Gastrocnemius medialis (tissue), 4 donors: Measurements from ENCODE around the gene CYREN. TPM values are rescaled to one million over a fixed set of nuclear protein-coding genes. Genes with fewer than 3 reads are reported as not detected.

ENCODE experiments used
- ATAC-seq, 2 donors: fragments of 150-250 bp; one replicate each; pipeline ENCODE4 v1.9.1; 2016
- DNase-seq, 2 donors: peaks; one replicate each; pipeline ENCODE4 v3.0.0-alpha.2; 2019
- H3K27ac ChIP-seq, 4 donors: fragments of 200-600 bp; sonication (generic); 1 replicate in 1 of 4; 2 replicates in 3 of 4; pipeline ENCODE4 v1.5.1; 2016 to 2018; ENCODE audit warnings: mild to moderate bottlenecking in 2 of 4, moderate library complexity in 1 of 4
- H3K27me3 ChIP-seq, 3 donors: fragments of 200-600 bp; sonication (generic) in 2 of 3; 1 replicate in 1 of 3; 2 replicates in 2 of 3; pipeline versions ENCODE4 v1.5.1 to v1.6.0; 2016 to 2019; ENCODE audit warnings: mild to moderate bottlenecking in 1 of 3, moderate library complexity in 1 of 3
- H3K36me3 ChIP-seq, 2 donors: fragments of 200-600 bp; sonication (generic) in 1 of 2; one replicate each; pipeline ENCODE4 v1.5.1; 2017 to 2018
- H3K4me1 ChIP-seq, 2 donors: fragments of 200-600 bp; sonication (generic) in 1 of 2; one replicate each; pipeline ENCODE4 v1.5.1; 2016 to 2017; ENCODE audit warnings: mild to moderate bottlenecking in 2 of 2
- H3K4me3 ChIP-seq, 4 donors: fragments of 200-600 bp; sonication (generic) in 3 of 4; 1 replicate in 1 of 4; 2 replicates in 3 of 4; pipeline ENCODE4 v1.5.1; 2016 to 2019; ENCODE audit warnings: mild to moderate bottlenecking in 2 of 4
- H3K9me3 ChIP-seq, 3 donors: fragments of 200-600 bp; sonication (generic) in 2 of 3; 1 replicate in 1 of 3; 2 replicates in 2 of 3; pipeline ENCODE4 v1.5.1; 2016 to 2019
- POLR2A ChIP-seq, 2 donors: fragments of 450-650 bp; IDR thresholded peaks; one replicate each; pipeline ENCODE4 v1.6.1; 2017; ENCODE audit warnings: antibody characterized with exemption in 2 of 2, mild to moderate bottlenecking in 2 of 2, moderate library complexity in 2 of 2
- in situ Hi-C, 4 donors: fragments of 200-750 bp; cut with MboI; loops; one replicate each; pipeline versions ENCODE4 v1.15.0 to v1.8.0; 2017; ENCODE audit warnings: low sequenced_read_pairs in 4 of 4
- intact Hi-C: fragments of 100-400 bp; cut with DNase I; formaldehyde crosslinking; loops from one replicate; pipeline ENCODE4 v1.15.1; 2023; ENCODE audit warnings: low total_unique reads
- total RNA-seq, 4 donors: library from RNA; depleted of rRNA; stranded (reverse); fragments of >200 nt; gene quantifications; one replicate each; pipeline versions ENCODE4 v1.1.0 to v1.2.3, GENCODE V29; 2016
- TF ChIP-seq, protein P1 (sequence below), 5 experiments: fragments of 450-650 bp in 3 of 5; fragments of 200-600 bp in 2 of 5; sonication (generic) in 2 of 5; IDR thresholded peaks in 4 of 5; conservative IDR thresholded peaks in 1 of 5; 1 replicate in 4 of 5; 2 replicates in 1 of 5; pipeline ENCODE4 v1.5.1; 2016 to 2019; ENCODE audit warnings: antibody characterized with exemption in 5 of 5, mild to moderate bottlenecking in 3 of 5, moderate library complexity in 3 of 5

CYREN gene, protein sequence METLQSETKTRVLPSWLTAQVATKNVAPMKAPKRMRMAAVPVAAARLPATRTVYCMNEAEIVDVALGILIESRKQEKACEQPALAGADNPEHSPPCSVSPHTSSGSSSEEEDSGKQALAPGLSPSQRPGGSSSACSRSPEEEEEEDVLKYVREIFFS
- total RNA-seq: 10 to 100 TPM; 11.8 to 51.5 (median 20.4) TPM

DNA sequence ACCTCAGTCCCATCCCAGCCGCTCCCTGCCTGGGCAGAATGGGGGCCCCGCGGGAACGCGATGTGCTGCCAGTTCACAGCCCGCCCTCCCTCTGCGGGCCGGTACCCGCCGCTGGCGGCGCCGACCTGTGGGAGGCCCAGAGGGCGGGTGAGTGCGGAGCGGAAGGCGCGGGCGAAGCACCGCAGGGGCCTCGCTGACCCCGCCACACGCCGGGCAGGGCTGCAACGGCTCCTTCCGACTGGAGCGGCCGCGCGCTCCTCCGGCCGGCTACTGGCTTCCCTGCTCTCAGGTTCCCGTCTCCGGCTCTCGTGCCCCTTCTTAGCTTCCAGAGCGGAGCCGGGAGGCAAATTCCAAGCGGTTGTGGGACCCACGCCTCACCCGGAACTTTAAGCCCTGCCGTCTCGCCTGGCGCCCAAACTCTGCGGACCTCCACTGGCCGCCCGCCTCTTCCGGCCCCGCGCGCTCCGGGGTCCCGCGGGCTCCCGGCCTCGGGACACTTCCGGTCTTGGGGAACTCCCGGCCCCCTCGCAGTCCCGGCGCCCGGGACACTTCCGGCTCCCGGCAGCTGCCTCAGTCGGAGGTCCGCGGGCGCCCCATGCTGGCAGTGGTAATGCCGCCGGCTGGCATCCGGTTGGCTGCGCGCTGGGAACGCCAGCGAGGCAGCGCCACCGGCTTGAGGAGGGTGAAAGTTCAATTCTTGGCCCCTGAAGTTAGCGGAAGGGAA is at the start of gene CYREN:
Gene CYREN, minus strand, starts transcription at position 434 of the 724 bp plus-strand sequence. CDS start 1,785 bp downstream, outside the sequence.
- H3K27ac ChIP-seq: peak within 1 kb of the TSS; percentile 93 to 97 (median 96)
- H3K9me3 ChIP-seq: no peaks in the 10 kb centered on the region
- peaks cover 53 to 59% of the 10 kb centered on the region in 2 donors for H3K4me1 ChIP-seq
- ATAC-seq (peak; percentile 63 to 74), DNase-seq (peak; percentile 90 to 95)
- intact Hi-C loops: loop anchor here (1.0 to 5.0 kb wide), 4 partner anchors 23 to 478 kb away; partner anchors contain the start of genes AGBL3 and WDR91
- TF ChIP-seq, protein P1, sequence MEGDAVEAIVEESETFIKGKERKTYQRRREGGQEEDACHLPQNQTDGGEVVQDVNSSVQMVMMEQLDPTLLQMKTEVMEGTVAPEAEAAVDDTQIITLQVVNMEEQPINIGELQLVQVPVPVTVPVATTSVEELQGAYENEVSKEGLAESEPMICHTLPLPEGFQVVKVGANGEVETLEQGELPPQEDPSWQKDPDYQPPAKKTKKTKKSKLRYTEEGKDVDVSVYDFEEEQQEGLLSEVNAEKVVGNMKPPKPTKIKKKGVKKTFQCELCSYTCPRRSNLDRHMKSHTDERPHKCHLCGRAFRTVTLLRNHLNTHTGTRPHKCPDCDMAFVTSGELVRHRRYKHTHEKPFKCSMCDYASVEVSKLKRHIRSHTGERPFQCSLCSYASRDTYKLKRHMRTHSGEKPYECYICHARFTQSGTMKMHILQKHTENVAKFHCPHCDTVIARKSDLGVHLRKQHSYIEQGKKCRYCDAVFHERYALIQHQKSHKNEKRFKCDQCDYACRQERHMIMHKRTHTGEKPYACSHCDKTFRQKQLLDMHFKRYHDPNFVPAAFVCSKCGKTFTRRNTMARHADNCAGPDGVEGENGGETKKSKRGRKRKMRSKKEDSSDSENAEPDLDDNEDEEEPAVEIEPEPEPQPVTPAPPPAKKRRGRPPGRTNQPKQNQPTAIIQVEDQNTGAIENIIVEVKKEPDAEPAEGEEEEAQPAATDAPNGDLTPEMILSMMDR (IDR thresholded peaks at IDR 0.05 in 4 of 5, conservative IDR thresholded peaks at IDR 0.05 in 1 of 5): peak; percentile 54 to 77 (median 66)
- TF ChIP-seq POLR2A (IDR thresholded peaks at IDR 0.05): peak; percentile 81 to 89
- no peaks in the 10 kb centered on the region for H3K27me3 ChIP-seq
- in situ Hi-C loops: no loop called here
- H3K4me3 ChIP-seq: peak within 1 kb of the TSS; percentile 63 to 85 (median 72)
- H3K36me3 ChIP-seq: peaks cover 0 to 23% of the 10 kb centered on the region in 2 donors

DNA sequence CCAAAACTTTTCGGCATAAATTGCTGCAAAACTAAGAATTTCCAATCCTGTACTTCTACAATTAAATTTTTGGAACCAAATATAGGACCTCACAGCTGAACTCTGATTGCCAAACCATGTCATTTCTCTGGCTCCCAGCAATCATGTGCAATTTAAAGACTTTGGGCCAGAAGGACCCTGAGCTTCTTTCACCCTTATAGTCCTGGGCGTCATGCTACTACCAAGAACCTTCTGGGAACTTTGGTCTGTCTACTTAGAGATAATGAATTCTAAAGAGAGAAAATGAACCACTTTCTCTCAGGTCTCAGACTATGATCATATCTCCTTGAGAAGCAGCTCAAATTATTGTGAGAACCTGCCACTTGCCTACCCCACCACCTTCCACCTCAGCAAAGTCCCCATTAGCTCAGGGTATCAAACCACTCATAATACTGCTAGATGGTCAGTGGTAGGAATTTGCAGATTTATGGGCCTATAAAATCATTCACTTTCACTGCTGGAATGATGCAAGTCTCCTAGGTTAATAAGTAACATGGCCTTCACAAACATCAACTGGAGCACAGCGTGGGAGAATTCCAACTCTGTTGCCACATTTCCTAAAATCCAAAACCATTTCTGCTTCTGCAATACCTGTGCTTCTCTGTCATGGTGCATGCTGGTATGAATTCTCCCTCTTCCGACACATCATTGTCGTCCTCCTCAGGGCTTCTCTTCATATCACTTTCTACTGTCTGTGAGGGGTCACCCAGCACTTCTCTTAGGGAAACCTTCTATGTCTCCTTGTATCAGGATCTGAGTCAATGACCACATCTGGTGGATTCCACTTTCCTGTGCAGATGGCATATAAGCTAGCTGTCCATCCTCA is 47.4 kb upstream of the CYREN start:
- TF ChIP-seq POLR2A (IDR thresholded peaks at IDR 0.05): no peak
- Histone ChIP-seq H3K27me3 (no peaks in the 10 kb centered on the region), H3K9me3 (no peaks in the 10 kb centered on the region), H3K4me1 (no peaks in the 10 kb centered on the region), H3K27ac (no peak overlapping the region), H3K4me3 (no peak overlapping the region), H3K36me3 (no peaks in the 10 kb centered on the region)
- intact Hi-C loops (no loop called here), in situ Hi-C loops (no loop called here)
- DNase-seq: no peak
- no peak for ATAC-seq

DNA sequence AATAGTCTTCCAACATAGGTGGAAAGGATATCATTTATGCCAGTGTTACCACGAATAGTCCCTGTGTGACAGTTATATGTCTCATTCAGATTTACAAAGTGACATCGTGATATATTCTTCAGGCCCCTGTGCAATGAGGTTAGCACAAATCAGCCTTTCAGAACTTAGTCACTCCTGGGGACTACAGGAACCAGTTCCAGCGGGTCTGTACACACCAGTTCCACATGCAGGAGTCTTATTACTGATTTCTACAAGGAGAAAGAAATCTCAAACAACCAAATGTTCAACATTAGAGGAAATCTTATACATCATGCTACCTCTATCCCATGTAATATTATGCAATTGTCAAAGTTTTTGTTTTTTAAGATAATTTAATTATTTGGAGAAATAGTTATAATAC is 45.2 kb upstream of the CYREN start:
- TF ChIP-seq POLR2A (IDR thresholded peaks at IDR 0.05): no peak
- TF ChIP-seq, protein P1 (IDR thresholded peaks at IDR 0.05 in 4 of 5, conservative IDR thresholded peaks at IDR 0.05 in 1 of 5): no peak
- no peaks in the 10 kb centered on the region for H3K9me3 ChIP-seq

DNA sequence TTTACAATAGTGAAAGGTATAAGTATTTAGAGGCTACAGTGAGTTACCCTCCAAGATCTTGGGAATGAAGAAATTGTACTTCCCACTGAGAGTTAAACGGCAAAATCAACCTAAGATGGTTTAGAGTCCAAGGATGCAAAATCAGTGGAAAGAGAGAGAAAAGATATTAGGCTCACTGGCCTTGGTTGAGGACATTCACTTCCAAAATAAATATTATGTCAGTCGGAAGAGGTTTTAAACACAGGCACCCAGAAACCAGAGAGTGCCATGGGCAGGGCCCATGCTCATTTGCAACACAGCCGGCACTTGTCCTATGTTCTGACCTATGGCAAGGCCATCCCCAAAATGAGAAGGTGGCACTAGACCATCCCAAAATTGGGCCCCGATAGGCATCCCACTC is 44.7 kb upstream of the CYREN start:
- no peak for DNase-seq
- no peaks in the 10 kb centered on the region for H3K27me3 ChIP-seq
- in situ Hi-C loops (no loop called here), intact Hi-C loops (no loop called here)
- no peaks in the 10 kb centered on the region for H3K9me3 ChIP-seq
- no peak for TF ChIP-seq POLR2A (IDR thresholded peaks at IDR 0.05)
- TF ChIP-seq, protein P1 (IDR thresholded peaks at IDR 0.05 in 4 of 5, conservative IDR thresholded peaks at IDR 0.05 in 1 of 5): no peak
- no peaks in the 10 kb centered on the region for H3K36me3 ChIP-seq
- no peak overlapping the region for H3K4me3 ChIP-seq
- H3K27ac ChIP-seq: no peak overlapping the region
- H3K4me1 ChIP-seq: peaks cover 4 to 6% of the 10 kb centered on the region in 2 donors
- ATAC-seq: no peak

More for the DNA sequence above, 45.2 kb upstream of the CYREN start:
- no peak for DNase-seq
- Histone ChIP-seq H3K4me1 (peaks cover 0 to under 1% of the 10 kb centered on the region in 2 donors), H3K27me3 (no peaks in the 10 kb centered on the region), H3K27ac (no peak overlapping the region), H3K4me3 (no peak overlapping the region), H3K36me3 (no peaks in the 10 kb centered on the region)
- no peak for ATAC-seq
- in situ Hi-C loops: no loop called here
- intact Hi-C loops: no loop called here
